K562 (cell line): ENCODE measurements around the gene IGSF23. TPM values are rescaled to one million over a fixed set of nuclear protein-coding genes. Genes with fewer than 3 reads are reported as not detected.

Source experiments
- ATAC-seq: fragments of 200-7000 bp; cut with Tn5 transposase; 3 replicates; pipeline ENCODE4 v1.9.1; 2020; ENCODE audit warnings: moderate library complexity
- Bru-seq: library from RNA; stranded (reverse); fragments of 400-500 nt; gene quantifications from one replicate; lab custom pipeline; 2021; lab: Mats Ljungman, UMichigan
- BruChase-seq, 2 experiments: library from RNA; stranded (reverse); fragments of 400-500 nt; gene quantifications; one replicate each; lab custom pipeline; 2021; lab: Mats Ljungman, UMichigan
- BruUV-seq: library from RNA; stranded (reverse); fragments of 400-500 nt; replicated peaks from 2 replicates; lab custom pipeline; 2021; lab: Mats Ljungman, UMichigan
- CTCF ChIA-PET: fragments of 300-600 bp; formaldehyde crosslinking; extraction: SDS; loops from one replicate; lab custom pipeline; 2021; ENCODE audit warnings: low intra/inter-chr PET ratio; lab: Yijun Ruan, JAX
- POLR2A ChIA-PET: fragments of 300-600, 350-650 bp; sonication (Branson Sonifier 250); formaldehyde crosslinking; extraction: SDS; loops from one replicate; lab custom pipeline; 2021; ENCODE audit warnings: antibody characterized with exemption, inconsistent platforms; lab: Yijun Ruan, JAX
- DNase-seq, 4 experiments: peaks; one replicate each; pipeline versions ENCODE4 v3.0.0 to v3.0.0-alpha.2; 2011 to 2018; ENCODE audit warnings: low spot score in 3 of 4, mixed read lengths in 3 of 4; ENCODE audit errors: extremely low read depth in 1 of 4
- FAIRE-seq: peaks from 2 replicates; lab custom pipeline; 2011; peaks lifted over from hg19 to GRCh38; lab: Jason Lieb, UNC
- H2AFZ ChIP-seq: 2 replicates; pipeline ENCODE4 v1.6.0; 2011; ENCODE audit warnings: low read depth, low read length, control low read depth, inconsistent platforms
- H3K27ac ChIP-seq: fragments of 200-600 bp; 3 replicates; pipeline ENCODE4 v1.8.0; 2011; ENCODE audit warnings: low read depth, mild to moderate bottlenecking, control low read depth, inconsistent platforms, low read length, moderate library complexity, mixed read lengths; ENCODE audit errors: extremely low read depth
- H3K27me3 ChIP-seq, 2 experiments: fragments of 300-600 bp in 1 of 2; 2 replicates in 1 of 2; 3 replicates in 1 of 2; pipeline versions ENCODE4 v1.6.0 to v1.8.0; 2011; ENCODE audit warnings: inconsistent platforms in 2 of 2, low read length in 2 of 2, mild to moderate bottlenecking in 1 of 2, mixed read lengths in 1 of 2, moderate library complexity in 1 of 2; ENCODE audit not compliant: control insufficient read depth in 2 of 2, insufficient read depth in 2 of 2
- H3K36me3 ChIP-seq: fragments of 300-600 bp; 3 replicates; pipeline ENCODE4 v1.8.0; 2011; ENCODE audit warnings: mild to moderate bottlenecking, low read length, inconsistent platforms; ENCODE audit not compliant: control insufficient read depth, insufficient read depth
- H3K4me1 ChIP-seq, 2 experiments: fragments of 200-600 bp in 1 of 2; replicated peaks in 1 of 2; 2 replicates in 1 of 2; 3 replicates in 1 of 2; pipeline versions ENCODE4 v1.5.1 to v1.8.0; 2011; ENCODE audit warnings: inconsistent platforms in 2 of 2, low read length in 2 of 2, mild to moderate bottlenecking in 1 of 2, mixed read lengths in 1 of 2, moderate library complexity in 1 of 2; ENCODE audit not compliant: control insufficient read depth in 2 of 2, insufficient read depth in 2 of 2
- H3K4me2 ChIP-seq: 2 replicates; pipeline ENCODE4 v1.6.1; 2011; ENCODE audit warnings: low read length, control low read depth, inconsistent platforms, mixed read lengths; ENCODE audit not compliant: insufficient read depth
- H3K4me3 ChIP-seq: fragments of 200-600 bp; sonication (generic), shearing (Covaris generic); 2 replicates; pipeline ENCODE4 v1.5.1; 2016; ENCODE audit warnings: control low read depth, inconsistent platforms
- H3K79me2 ChIP-seq: fragments of 200-600 bp; 3 replicates; pipeline ENCODE4 v1.8.0; 2011; ENCODE audit warnings: low read length, inconsistent platforms; ENCODE audit not compliant: control insufficient read depth, insufficient read depth
- H3K9ac ChIP-seq, 2 experiments: 2 replicates each; pipeline versions ENCODE4 v1.6.0 to v1.6.1; 2011; ENCODE audit warnings: low read depth in 2 of 2, low read length in 2 of 2, control low read depth in 1 of 2, inconsistent platforms in 1 of 2, mild to moderate bottlenecking in 1 of 2, mixed read lengths in 1 of 2; ENCODE audit not compliant: insufficient read depth in 1 of 2
- H3K9me1 ChIP-seq: one replicate; pipeline ENCODE4 v1.6.0; 2011; ENCODE audit warnings: inconsistent platforms, mild to moderate bottlenecking, low read length, moderate library complexity; ENCODE audit not compliant: control insufficient read depth, insufficient read depth
- H3K9me3 ChIP-seq: replicated peaks from 2 replicates; pipeline ENCODE4 v1.5.1; 2011; ENCODE audit warnings: low read depth, low read length, inconsistent platforms; ENCODE audit not compliant: control insufficient read depth, insufficient read depth
- H4K20me1 ChIP-seq: replicated peaks from 2 replicates; pipeline ENCODE4 v1.6.1; 2011; ENCODE audit warnings: low read length, inconsistent platforms, mixed read lengths; ENCODE audit not compliant: control insufficient read depth, insufficient read depth
- GATAD2B ChIP-seq: fragments of 450-650 bp; IDR thresholded peaks from 2 replicates; pipeline ENCODE4 v1.6.1; 2017; ENCODE audit warnings: mild to moderate bottlenecking, borderline replicate concordance
- WGBS: fragments of 100-300 bp; shearing (Covaris generic); methylation state at CpG from one replicate; pipeline ENCODE4 v1.1.6; 2016; ENCODE audit warnings: low coverage, mixed read lengths; ENCODE audit not compliant: insufficient coverage; ENCODE audit errors: missing lambda C conversion rate; 5-methylcytosine and 5-hydroxymethylcytosine counted together
- in situ Hi-C: fragments of 300-500 bp; cut with MboI; formaldehyde crosslinking; loops from 4 replicates; pipeline ENCODE4 v1.15.0; 2018; ENCODE audit warnings: inconsistent platforms, mixed read lengths
- intact Hi-C: fragments of 100-400 bp; cut with micrococcal nuclease; formaldehyde crosslinking; loops from 2 replicates; pipeline ENCODE4 v1.14.2; 2022
- long read RNA-seq, 3 experiments: library from polyadenylated mRNA in 2 of 3; library from RNA in 1 of 3; unstranded in 2 of 3; stranded (forward) in 1 of 3; transcript quantifications; one replicate each; pipeline ENCODE4 v2.0.0, GENCODE V29; 2019 to 2022
- polyA minus RNA-seq, 3 experiments: library from RNA; depleted of rRNA, polyadenylated mRNA; stranded (reverse); fragments of >200 nt; gene quantifications; 2 replicates each; pipeline ENCODE4 v1.2.3, GENCODE V29; 2011
- polyA plus RNA-seq, 8 experiments: library from polyadenylated mRNA; depleted of rRNA in 4 of 8; stranded (reverse) in 5 of 8; unstranded in 3 of 8; fragments of >200 nt; fragmentation: Nextera tagmentation in 2 of 8; fragmentation: Illumina TruSeq in 1 of 8; extraction: Ambion mirVana in 2 of 8; extraction: Trizol in 1 of 8; gene quantifications; 2 replicates each; pipeline versions ENCODE4 v1.2.1 to v1.2.3, GENCODE V29; 2011 to 2014; ENCODE audit warnings: inconsistent platforms in 1 of 8, missing spikeins in 1 of 8
- total RNA-seq, 7 experiments: library from RNA; depleted of rRNA in 6 of 7; stranded (reverse); fragments of >200 nt in 6 of 7; fragmentation: Illumina TruSeq in 2 of 7; extraction: Trizol in 2 of 7; gene quantifications; 2 replicates each; pipeline versions ENCODE4 v1.2.1 to v1.2.3, GENCODE V29; 2011 to 2021; ENCODE audit warnings: low replicate concordance in 1 of 7
- TF ChIP-seq, protein P1 (sequence below): sonication (generic); formaldehyde crosslinking; IDR thresholded peaks from 2 replicates; pipeline ENCODE4 v1.9.0; 2022; ENCODE audit warnings: mild to moderate bottlenecking, missing genetic modification reagents

Gene IGSF23, protein sequence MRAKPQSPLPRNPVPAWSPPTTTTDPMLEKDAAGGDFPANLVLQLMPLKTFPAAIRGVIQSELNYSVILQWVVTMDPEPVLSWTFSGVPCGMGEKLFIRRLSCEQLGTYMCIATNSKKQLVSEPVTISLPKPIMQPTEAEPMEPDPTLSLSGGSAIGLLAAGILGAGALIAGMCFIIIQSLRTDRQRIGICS
- total RNA-seq (2011; cell fraction: chromatin; rRNA removed; ENCODE audit: low replicate concordance), result not detected in 2 replicates
- not detected in 2 replicates for total RNA-seq (2011; cell fraction: nucleolus; rRNA removed)
- not detected in 2 replicates for total RNA-seq (2011; cell fraction: nucleoplasm; rRNA removed)
- not detected in 2 replicates for total RNA-seq (2014; rRNA removed)
- total RNA-seq (2014; rRNA removed; fragmentation: Illumina TruSeq; extraction: Trizol), result not detected in 2 replicates
- not detected in 2 replicates for total RNA-seq (2015; rRNA removed; fragmentation: Illumina TruSeq; extraction: Trizol)
- not detected in 2 replicates for total RNA-seq (2021)
- not detected in 2 replicates for polyA plus RNA-seq (2011; rRNA removed)
- not detected in 2 replicates for polyA plus RNA-seq (2011; cell fraction: cytosol; rRNA removed)
- not detected in 2 replicates for polyA plus RNA-seq (2011; cell fraction: nucleus; rRNA removed)
- polyA plus RNA-seq (2012), result not detected in 2 replicates
- not detected in 2 replicates for polyA plus RNA-seq (2014; fragmentation: Illumina TruSeq; extraction: Trizol)
- not detected for polyA plus RNA-seq (2014; fragmentation: Nextera tagmentation; extraction: Ambion mirVana)
- polyA plus RNA-seq (2014; rRNA removed), result not detected in 2 replicates
- polyA minus RNA-seq (2011; rRNA and poly(A)+ RNA removed), result not detected in 2 replicates
- polyA minus RNA-seq (2011; cell fraction: cytosol; rRNA and poly(A)+ RNA removed), result not detected in 2 replicates
- not detected in 2 replicates for polyA minus RNA-seq (2011; cell fraction: nucleus; rRNA and poly(A)+ RNA removed)
- Bru-seq, nascent RNA, result not detected
- BruChase-seq, experiment 1, labeled RNA remaining after a 2-hour chase, result not detected
- BruChase-seq, experiment 2, labeled RNA remaining after a 6-hour chase, result percentile 5 among the genes with signal in this experiment
- long read RNA-seq, experiment 1, result 0 reads
- long read RNA-seq, experiment 2, result 0 reads
- long read RNA-seq, experiment 3, result 0 reads

DNA sequence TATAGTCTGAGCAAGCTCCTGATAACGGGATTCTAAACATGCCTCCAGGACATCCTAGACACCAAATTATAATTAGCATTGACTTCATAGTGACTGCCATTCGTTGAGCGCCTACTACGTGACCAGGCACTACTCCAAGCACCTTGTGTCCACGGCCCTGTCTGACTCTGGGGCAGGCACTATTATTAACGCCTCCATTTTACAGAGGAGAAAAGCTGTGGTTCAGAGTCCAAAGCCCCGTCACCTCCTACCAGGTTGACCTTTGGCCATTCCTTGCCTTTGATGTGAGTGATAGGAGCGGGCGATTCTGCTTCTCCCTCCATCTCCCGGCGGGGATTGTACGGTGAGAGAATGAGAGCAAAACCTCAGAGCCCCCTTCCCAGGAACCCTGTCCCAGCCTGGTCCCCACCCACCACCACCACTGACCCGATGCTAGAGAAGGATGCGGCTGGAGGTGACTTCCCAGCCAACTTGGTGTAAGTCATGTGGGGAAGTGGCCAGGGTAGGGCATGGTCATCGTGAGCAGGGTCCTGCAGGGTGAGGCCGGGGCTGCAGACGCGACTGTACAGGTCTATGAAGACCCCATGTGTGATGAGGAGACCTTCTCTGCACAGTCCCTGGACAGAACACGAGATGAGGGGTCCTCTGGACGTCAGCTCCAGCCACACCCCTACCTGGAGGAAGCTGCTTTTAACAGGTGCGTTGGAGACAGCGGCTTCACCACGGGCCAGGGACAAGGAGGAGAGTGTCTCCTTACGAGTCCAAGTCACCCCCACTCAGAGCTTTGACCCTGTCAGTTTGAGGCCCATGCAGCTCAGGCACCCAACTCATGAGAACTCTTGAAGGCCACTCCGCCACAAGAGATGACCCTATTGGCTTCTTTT, at the start of gene IGSF23:
TSS of gene IGSF23 (plus strand) at position 269 of the 884 bp plus-strand sequence. CDS start at position 352, 83 bp downstream.
- CTCF ChIA-PET, result interaction anchor here (0.6 kb wide), 1 partner anchor 38 kb away, joined by 3 read pairs; no protein-coding TSS in a partner anchor
- Histone ChIP-seq H3K79me2 (no peaks in the 10 kb centered on the region), H3K9me1 (no peaks in the 10 kb centered on the region), H3K36me3 (no peaks in the 10 kb centered on the region), H3K27me3 (no peaks in the 10 kb centered on the region; a peak in 2 of 5 replicates), H3K4me1 (peaks cover under 1 to 4% of the 10 kb centered on the region in 2 experiments; a peak in 3 of 5 replicates), H3K27ac (no peak within 1 kb of the TSS), H3K9me3 (no peaks in the 10 kb centered on the region), H4K20me1 (no peaks in the 10 kb centered on the region), H3K4me3 (no peak within 1 kb of the TSS), H3K9ac (no peak within 1 kb of the TSS), H2AFZ (no peak within 1 kb of the TSS), H3K4me2 (no peak within 1 kb of the TSS)
- no peak for DNase-seq
- WGBS, result 35% methylated on average over 25 of the region's 25 CpGs
- in situ Hi-C loops (no loop called here), intact Hi-C loops (no loop called here)
- ATAC-seq, result no peak
- POLR2A ChIA-PET, result interaction anchor here (0.6 to 2.4 kb wide), 3 partner anchors 9 to 37 kb away, joined by 3 to 8 read pairs (median 3); no protein-coding TSS in a partner anchor
- FAIRE-seq, result no peak
- no peak for TF ChIP-seq GATAD2B
- TF ChIP-seq, protein P1, sequence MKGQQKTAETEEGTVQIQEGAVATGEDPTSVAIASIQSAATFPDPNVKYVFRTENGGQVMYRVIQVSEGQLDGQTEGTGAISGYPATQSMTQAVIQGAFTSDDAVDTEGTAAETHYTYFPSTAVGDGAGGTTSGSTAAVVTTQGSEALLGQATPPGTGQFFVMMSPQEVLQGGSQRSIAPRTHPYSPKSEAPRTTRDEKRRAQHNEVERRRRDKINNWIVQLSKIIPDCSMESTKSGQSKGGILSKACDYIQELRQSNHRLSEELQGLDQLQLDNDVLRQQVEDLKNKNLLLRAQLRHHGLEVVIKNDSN (CRISPR knock-in tag), result 0 out of 2 replicates have a peak, but pooled peaks have one; percentile 10
- BruUV-seq, result no TSS peak
